Keratinocyte (primary cell): ENCODE data around the gene B3GAT1. TPM values are rescaled to one million over a fixed set of nuclear protein-coding genes. Genes with fewer than 3 reads are reported as not detected.

ENCODE experiments used
- DNase-seq: peaks from one replicate; pipeline ENCODE4 v3.0.0-alpha.2; 2011; ENCODE audit warnings: low read depth, missing footprints, low spot score
- FAIRE-seq: peaks from 2 replicates; lab custom pipeline; 2011; peaks lifted over from hg19 to GRCh38; lab: Jason Lieb, UNC
- H2AFZ ChIP-seq: 2 replicates; pipeline ENCODE4 v1.6.0; 2012; ENCODE audit warnings: low read length, control low read depth, inconsistent platforms; ENCODE audit not compliant: control insufficient read depth
- H3K27ac ChIP-seq: 2 replicates; pipeline ENCODE4 v1.5.1; 2011; ENCODE audit warnings: low read length; ENCODE audit not compliant: control insufficient read depth, insufficient read depth
- H3K27me3 ChIP-seq: 3 replicates; pipeline ENCODE4 v1.6.0; 2011; ENCODE audit warnings: low read length; ENCODE audit not compliant: control insufficient read depth, insufficient read depth; ENCODE audit errors: extremely low read depth
- H3K36me3 ChIP-seq, 2 experiments: 2 replicates in 1 of 2; 3 replicates in 1 of 2; pipeline ENCODE4 v1.5.1; 2011; ENCODE audit warnings: low read length in 2 of 2, mild to moderate bottlenecking in 1 of 2; ENCODE audit not compliant: control insufficient read depth in 2 of 2, insufficient read depth in 2 of 2; ENCODE audit errors: extremely low read depth in 1 of 2
- H3K4me1 ChIP-seq: 3 replicates; pipeline ENCODE4 v1.5.1; 2011; ENCODE audit warnings: low read length; ENCODE audit not compliant: control insufficient read depth, insufficient read depth; ENCODE audit errors: extremely low read depth
- H3K4me2 ChIP-seq: 3 replicates; pipeline ENCODE4 v1.6.0; 2011; ENCODE audit warnings: low read depth, low read length; ENCODE audit not compliant: control insufficient read depth, insufficient read depth; ENCODE audit errors: extremely low read depth
- H3K4me3 ChIP-seq, 3 experiments: fragments of 200-600 bp in 1 of 3; sonication (generic) in 1 of 3; 2 replicates in 2 of 3; 3 replicates in 1 of 3; pipeline ENCODE4 v1.5.1; 2011 to 2016; ENCODE audit warnings: low read length in 3 of 3, mild to moderate bottlenecking in 3 of 3, control low read depth in 2 of 3, inconsistent platforms in 1 of 3, low read depth in 1 of 3, mixed read lengths in 1 of 3, mixed run types in 1 of 3, moderate library complexity in 1 of 3; ENCODE audit not compliant: control insufficient read depth in 2 of 3, insufficient read depth in 2 of 3; ENCODE audit errors: extremely low read depth in 1 of 3
- H3K79me2 ChIP-seq: 2 replicates; pipeline ENCODE4 v1.6.0; 2012; ENCODE audit warnings: low read length; ENCODE audit not compliant: control insufficient read depth, insufficient read depth
- H3K9ac ChIP-seq: 3 replicates; pipeline ENCODE4 v1.6.0; 2011; ENCODE audit warnings: low read length; ENCODE audit not compliant: control insufficient read depth, insufficient read depth; ENCODE audit errors: extremely low read depth
- H3K9me1 ChIP-seq: 3 replicates; pipeline ENCODE4 v1.6.0; 2011; ENCODE audit warnings: low read length; ENCODE audit not compliant: control insufficient read depth, insufficient read depth; ENCODE audit errors: extremely low read depth
- H3K9me3 ChIP-seq: 2 replicates; pipeline ENCODE4 v1.5.1; 2012; ENCODE audit warnings: low read depth, low read length; ENCODE audit not compliant: control insufficient read depth
- H4K20me1 ChIP-seq: 3 replicates; pipeline ENCODE4 v1.6.0; 2011; ENCODE audit warnings: low read length; ENCODE audit not compliant: control insufficient read depth, insufficient read depth; ENCODE audit errors: extremely low read depth
- EZH2 ChIP-seq: IDR thresholded peaks from one replicate; pipeline ENCODE4 v1.6.1; 2012; ENCODE audit warnings: inconsistent platforms, mild to moderate bottlenecking, low read length, moderate library complexity
- dilution Hi-C: fragments of 300-500 bp; cut with MboI; formaldehyde crosslinking; loops from one replicate; pipeline ENCODE4 v1.7.0; 2020; ENCODE audit warnings: low sequenced_read_pairs; ENCODE audit not compliant: extremely low pct_ligation_motif_present
- polyA plus RNA-seq, 5 experiments: library from polyadenylated mRNA; depleted of rRNA in 3 of 5; stranded (reverse) in 3 of 5; stranded (forward) in 1 of 5; unstranded in 1 of 5; fragments of >200 nt; gene quantifications; 1 replicate in 1 of 5; 2 replicates in 3 of 5; 3 replicates in 1 of 5; pipeline versions ENCODE4 v1.2.1 to v1.2.3, GENCODE V29; 2011 to 2012; ENCODE audit warnings: missing spikeins in 2 of 5, low read depth in 1 of 5, low replicate concordance in 1 of 5
- TF ChIP-seq, protein P1 (sequence below), 3 experiments: IDR thresholded peaks in 1 of 3; conservative IDR thresholded peaks in 1 of 3; optimal IDR thresholded peaks in 1 of 3; 2 replicates in 2 of 3; 3 replicates in 1 of 3; pipeline versions ENCODE3 to v1.5.1; 2011; ENCODE audit warnings: low read length in 3 of 3, mild to moderate bottlenecking in 3 of 3, moderate library complexity in 2 of 3, control low read depth in 1 of 3, inconsistent platforms in 1 of 3; ENCODE audit not compliant: insufficient read depth in 2 of 3; ENCODE audit errors: extremely low read depth in 1 of 3

B3GAT1 gene
- polyA plus RNA-seq, 1 donor (not counting 4 experiments of a cell fraction or from before 2014, with no cell fraction given): 0.04 TPM

- Histone ChIP-seq H4K20me1 (no peaks in the 10 kb centered on the region), H2AFZ (no peak overlapping the region), H3K4me1 (no peaks in the 10 kb centered on the region), H3K4me3 (no peak overlapping the region), H3K9me1 (no peaks in the 10 kb centered on the region), H3K9ac (no peak overlapping the region), H3K27me3 (no peaks in the 10 kb centered on the region), H3K9me3 (no peaks in the 10 kb centered on the region), H3K36me3 (no peaks in the 10 kb centered on the region), H3K27ac (no peak overlapping the region), H3K4me2 (no peak overlapping the region), H3K79me2 (no peaks in the 10 kb centered on the region)
- dilution Hi-C loops: no loop called here
- DNase-seq (no peak), FAIRE-seq (no peak)
- TF ChIP-seq EZH2: no peak
- TF ChIP-seq, protein P1, sequence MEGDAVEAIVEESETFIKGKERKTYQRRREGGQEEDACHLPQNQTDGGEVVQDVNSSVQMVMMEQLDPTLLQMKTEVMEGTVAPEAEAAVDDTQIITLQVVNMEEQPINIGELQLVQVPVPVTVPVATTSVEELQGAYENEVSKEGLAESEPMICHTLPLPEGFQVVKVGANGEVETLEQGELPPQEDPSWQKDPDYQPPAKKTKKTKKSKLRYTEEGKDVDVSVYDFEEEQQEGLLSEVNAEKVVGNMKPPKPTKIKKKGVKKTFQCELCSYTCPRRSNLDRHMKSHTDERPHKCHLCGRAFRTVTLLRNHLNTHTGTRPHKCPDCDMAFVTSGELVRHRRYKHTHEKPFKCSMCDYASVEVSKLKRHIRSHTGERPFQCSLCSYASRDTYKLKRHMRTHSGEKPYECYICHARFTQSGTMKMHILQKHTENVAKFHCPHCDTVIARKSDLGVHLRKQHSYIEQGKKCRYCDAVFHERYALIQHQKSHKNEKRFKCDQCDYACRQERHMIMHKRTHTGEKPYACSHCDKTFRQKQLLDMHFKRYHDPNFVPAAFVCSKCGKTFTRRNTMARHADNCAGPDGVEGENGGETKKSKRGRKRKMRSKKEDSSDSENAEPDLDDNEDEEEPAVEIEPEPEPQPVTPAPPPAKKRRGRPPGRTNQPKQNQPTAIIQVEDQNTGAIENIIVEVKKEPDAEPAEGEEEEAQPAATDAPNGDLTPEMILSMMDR (optimal IDR thresholded peaks at IDR 0.05 in 1 of 3, IDR thresholded peaks at IDR 0.05 in 1 of 3, conservative IDR thresholded peaks at IDR 0.05 in 1 of 3; ENCODE audit: extremely low read depth in 1 of 3, insufficient read depth in 2 of 3, low read length in 3 of 3): no peak
Measured at GRCh38 chr11:134361661-134362060, 50.4 kb downstream of the B3GAT1 start.

DNA sequence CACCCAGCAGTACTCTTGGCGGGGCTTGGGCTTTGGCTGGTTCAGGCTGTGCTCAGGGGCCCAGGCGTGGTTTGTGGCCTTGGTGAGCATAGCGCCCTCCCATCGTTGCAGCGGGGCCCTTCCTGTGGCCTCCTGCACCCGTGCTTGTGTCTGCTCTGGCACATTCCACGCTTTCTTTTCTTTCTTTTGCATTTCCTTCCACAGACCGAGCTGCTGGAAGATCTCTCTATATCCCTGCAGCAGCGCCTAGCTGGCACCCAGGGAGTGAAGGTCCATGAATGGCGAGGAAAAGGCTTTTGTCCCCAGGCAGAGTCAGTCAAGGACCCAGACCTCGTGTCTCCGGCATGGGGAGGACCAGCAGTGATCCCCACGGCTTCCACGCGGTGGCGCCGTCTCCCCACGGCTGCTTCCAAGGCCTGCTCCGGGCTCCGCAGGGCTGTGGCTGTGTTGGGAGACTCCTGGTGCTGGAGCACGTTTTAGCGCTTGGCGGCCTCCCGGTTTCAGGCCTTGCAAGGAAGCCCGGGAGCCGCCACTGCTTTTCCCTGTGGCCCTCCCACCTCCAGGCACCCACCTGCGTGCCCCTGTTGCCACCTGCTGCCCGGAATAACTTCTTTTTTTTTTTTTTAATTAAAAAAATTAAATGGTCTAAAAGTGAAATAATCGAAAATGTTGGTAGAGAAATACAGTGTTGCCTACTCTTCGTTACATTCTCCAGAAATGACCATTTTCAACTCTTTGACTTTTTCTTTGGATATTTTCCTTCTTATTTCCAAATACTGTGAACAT is 51.8 kb downstream of the B3GAT1 start:
- Histone ChIP-seq H2AFZ (peak overlapping the region; percentile 67), H3K36me3 (no peaks in the 10 kb centered on the region)
- no peak for FAIRE-seq

More for the DNA sequence above, 51.8 kb downstream of the B3GAT1 start:
- no peak overlapping the region for H3K9ac ChIP-seq
- no peaks in the 10 kb centered on the region for H3K27me3 ChIP-seq
- no peak overlapping the region for H3K27ac ChIP-seq
- H3K79me2 ChIP-seq: no peaks in the 10 kb centered on the region
- no peak for DNase-seq
- H3K4me1 ChIP-seq: no peaks in the 10 kb centered on the region
- H3K4me2 ChIP-seq: no peak overlapping the region
- no peaks in the 10 kb centered on the region for H3K9me3 ChIP-seq
- H3K4me3 ChIP-seq: no peak overlapping the region
- TF ChIP-seq EZH2: no peak
- TF ChIP-seq, protein P1 (optimal IDR thresholded peaks at IDR 0.05 in 1 of 3, IDR thresholded peaks at IDR 0.05 in 1 of 3, conservative IDR thresholded peaks at IDR 0.05 in 1 of 3; ENCODE audit: extremely low read depth in 1 of 3, insufficient read depth in 2 of 3, low read length in 3 of 3): peak; percentile 87 to 99 (median 98)
- dilution Hi-C loops: no loop called here
- no peaks in the 10 kb centered on the region for H3K9me1 ChIP-seq
- no peaks in the 10 kb centered on the region for H4K20me1 ChIP-seq
